ENCODE data around the gene ZNF346. TPM values are rescaled to one million over a fixed set of nuclear protein-coding genes. Genes with fewer than 3 reads are reported as not detected.

The ZNF346 gene
- total RNA-seq, 1 donor: 20.3 TPM

DNA sequence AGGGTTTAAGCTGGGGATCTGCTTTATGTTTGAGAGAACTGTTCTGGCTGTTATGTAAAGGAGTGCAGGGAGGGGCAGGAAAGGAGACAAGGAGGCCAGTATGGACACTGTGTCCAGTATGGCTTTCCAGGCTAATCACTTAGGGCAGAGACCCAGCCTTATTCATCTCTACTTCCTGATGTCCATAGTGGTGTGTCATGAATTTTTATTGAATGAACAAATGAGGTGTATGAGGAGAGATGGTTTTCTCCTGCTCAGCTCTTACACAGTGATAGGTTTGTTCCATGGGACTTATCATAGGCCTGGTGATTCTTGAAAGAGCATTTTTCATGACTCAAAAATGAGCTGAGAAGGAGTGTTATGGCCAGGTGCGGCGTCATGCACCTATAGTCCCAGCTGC is 43.7 kb downstream of the ZNF346 start:
- TF ChIP-seq, protein P1, sequence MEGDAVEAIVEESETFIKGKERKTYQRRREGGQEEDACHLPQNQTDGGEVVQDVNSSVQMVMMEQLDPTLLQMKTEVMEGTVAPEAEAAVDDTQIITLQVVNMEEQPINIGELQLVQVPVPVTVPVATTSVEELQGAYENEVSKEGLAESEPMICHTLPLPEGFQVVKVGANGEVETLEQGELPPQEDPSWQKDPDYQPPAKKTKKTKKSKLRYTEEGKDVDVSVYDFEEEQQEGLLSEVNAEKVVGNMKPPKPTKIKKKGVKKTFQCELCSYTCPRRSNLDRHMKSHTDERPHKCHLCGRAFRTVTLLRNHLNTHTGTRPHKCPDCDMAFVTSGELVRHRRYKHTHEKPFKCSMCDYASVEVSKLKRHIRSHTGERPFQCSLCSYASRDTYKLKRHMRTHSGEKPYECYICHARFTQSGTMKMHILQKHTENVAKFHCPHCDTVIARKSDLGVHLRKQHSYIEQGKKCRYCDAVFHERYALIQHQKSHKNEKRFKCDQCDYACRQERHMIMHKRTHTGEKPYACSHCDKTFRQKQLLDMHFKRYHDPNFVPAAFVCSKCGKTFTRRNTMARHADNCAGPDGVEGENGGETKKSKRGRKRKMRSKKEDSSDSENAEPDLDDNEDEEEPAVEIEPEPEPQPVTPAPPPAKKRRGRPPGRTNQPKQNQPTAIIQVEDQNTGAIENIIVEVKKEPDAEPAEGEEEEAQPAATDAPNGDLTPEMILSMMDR (IDR thresholded peaks at IDR 0.05; ENCODE audit: insufficient read depth, low read depth, low read length): no peak
- no peak for DNase-seq (ENCODE audit: low read depth)
- no peak overlapping the region for H3K4me3 ChIP-seq (ENCODE audit: low read depth, low read length)

DNA sequence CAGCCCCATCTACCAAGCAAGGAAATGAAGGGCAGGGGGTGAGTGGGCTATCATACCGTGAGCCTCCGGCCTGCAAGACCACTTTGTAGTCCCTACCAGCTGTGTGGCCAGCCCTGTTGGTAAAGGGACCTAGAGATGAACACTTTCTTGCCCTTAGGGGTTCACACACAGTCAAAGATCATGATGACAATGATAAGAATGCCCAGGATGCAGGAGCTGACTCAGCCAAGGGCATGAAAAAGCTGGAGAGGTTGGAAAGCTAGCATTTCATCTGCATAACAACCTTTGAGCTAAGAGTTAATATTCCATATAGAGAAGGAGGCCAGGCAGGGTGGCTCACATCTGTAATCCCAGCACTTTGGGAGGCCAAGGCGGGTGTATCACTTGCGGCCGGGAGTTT is 45.0 kb downstream of the ZNF346 start:
- no peak for DNase-seq (ENCODE audit: low read depth)
- TF ChIP-seq, protein P1 (IDR thresholded peaks at IDR 0.05; ENCODE audit: insufficient read depth, low read depth, low read length): no peak
- no peak overlapping the region for H3K4me3 ChIP-seq (ENCODE audit: low read depth, low read length)

DNA sequence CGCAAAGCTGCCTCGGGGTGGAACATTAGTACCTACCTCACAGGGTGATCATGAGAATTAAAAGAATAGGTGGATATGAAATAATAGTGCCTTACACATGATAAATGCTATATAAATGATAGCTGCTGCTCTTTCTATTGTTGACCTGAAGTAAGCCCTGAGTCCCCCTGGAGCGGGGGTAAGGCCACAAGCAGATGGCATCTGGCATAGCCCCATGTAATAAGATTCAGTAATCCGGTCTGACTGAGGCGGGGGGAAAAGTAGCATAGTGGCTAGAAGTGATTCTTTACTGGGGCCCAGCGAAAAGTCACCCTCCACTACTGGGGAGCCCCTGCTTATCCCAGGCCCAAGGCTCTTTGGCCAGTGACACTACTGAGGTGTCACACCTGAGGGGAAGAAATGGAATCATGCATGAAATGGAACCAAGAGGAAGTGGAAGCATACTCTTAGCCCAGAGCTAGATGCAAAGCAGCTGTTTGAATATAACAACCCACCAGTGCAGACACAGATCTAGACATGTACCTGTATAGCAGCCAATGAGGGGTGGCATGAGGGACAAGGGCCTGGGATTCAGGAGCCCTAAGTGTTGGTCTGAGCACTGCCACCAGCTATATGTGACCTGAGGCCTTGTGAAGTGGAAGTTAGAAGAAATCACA is 48.2 kb downstream of the ZNF346 start:
- H3K4me3 ChIP-seq (ENCODE audit: low read depth, low read length): no peak overlapping the region
- DNase-seq (ENCODE audit: low read depth): no peak
- TF ChIP-seq, protein P1 (IDR thresholded peaks at IDR 0.05; ENCODE audit: insufficient read depth, low read depth, low read length): no peak

DNA sequence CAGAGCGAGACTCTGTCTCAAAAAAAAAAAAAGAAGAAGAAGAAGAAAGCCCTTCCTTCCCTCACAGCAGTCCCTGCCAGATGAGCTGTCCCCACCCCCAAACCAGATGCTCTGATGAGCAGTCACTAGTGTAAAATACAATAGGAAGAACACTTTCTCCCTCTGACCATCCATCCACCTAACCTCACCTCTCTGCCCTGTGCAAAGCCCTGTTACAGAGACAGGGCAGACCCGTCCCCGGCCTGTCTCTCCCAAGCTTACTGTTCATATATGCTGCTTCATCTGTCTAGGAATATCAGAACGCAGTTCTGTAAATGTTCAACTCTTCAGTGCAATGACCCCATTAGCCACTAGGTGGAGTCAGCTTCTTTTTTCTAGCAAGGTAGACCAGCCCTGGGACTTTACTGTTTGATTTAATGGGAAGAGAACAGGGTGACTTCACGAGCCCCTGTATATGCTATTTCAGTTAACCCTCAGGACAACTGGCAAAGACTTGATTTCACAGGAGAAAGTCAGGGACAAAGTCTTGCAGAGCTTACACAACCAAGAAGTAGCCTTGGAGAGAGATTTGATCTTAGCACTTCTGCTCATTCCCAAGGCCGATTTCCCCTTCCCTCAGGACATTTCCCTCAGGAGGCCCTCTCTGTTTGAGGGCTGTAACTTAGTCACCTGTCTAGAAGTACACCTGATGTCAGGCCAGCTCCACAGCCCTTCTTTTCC is 49.3 kb downstream of the ZNF346 start:
- TF ChIP-seq, protein P1 (IDR thresholded peaks at IDR 0.05; ENCODE audit: insufficient read depth, low read depth, low read length): peak; percentile 94
- peak; percentile 86 for DNase-seq (ENCODE audit: low read depth)
- no peak overlapping the region for H3K4me3 ChIP-seq (ENCODE audit: low read depth, low read length)

DNA sequence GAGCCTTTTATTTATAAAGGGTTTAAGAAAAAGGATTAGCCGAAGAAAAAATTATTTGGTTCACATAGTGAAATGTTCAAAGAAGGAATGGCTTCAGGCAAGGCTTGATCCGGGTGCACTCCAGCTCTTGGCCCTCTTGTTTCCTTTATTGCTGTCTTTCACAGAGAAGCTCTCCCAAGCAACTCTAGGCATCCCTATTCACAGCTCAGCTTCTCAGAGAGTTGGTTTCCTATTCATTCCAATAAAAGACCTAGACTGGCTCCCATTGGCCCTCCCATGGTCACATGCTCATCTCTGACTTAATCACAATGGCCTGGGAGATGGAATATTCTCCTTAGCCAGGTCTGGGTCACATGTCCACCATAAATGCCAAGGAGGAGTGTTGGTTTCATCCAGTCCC is 54.8 kb downstream of the ZNF346 start:
- TF ChIP-seq, protein P1 (IDR thresholded peaks at IDR 0.05; ENCODE audit: insufficient read depth, low read depth, low read length): no peak
- H3K4me3 ChIP-seq (ENCODE audit: low read depth, low read length): no peak overlapping the region
- no peak for DNase-seq (ENCODE audit: low read depth)

DNA sequence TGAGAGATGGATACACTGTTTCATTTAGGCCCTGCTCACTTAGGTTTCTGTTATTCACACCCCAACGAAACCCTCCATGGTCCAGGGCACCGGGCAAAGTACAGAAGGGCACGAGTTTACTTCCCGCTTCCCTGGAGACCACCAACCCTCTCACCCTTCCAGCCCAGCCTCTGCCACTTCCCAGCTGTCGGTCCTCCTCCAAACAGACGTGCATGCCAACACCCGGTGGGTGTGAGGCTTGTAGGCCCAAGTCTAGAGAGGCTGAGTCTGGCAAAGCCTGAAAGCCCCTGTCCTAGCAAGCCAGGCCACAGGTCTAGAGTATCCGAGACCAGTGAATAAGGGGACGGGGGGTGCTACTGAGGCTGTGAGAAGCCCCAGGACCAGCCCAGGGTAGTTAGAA is 57.1 kb downstream of the ZNF346 start:
- DNase-seq (ENCODE audit: low read depth): no peak
- TF ChIP-seq, protein P1 (IDR thresholded peaks at IDR 0.05; ENCODE audit: insufficient read depth, low read depth, low read length): no peak
- H3K4me3 ChIP-seq (ENCODE audit: low read depth, low read length): no peak overlapping the region

Measured in fibroblast of villous mesenchyme (primary cell).